WTC11 (cell line): ENCODE measurements around the gene ARIH2. TPM values are rescaled to one million over a fixed set of nuclear protein-coding genes. Genes with fewer than 3 reads are reported as not detected.
A peak's percentile ranks its signal among the peaks of the same experiment; 100 is the strongest.

Experiments
- ATAC-seq: fragments of 200-7000 bp; cut with Tn5 transposase; 2 replicates; pipeline ENCODE4 v1.10.0; 2021; ENCODE audit warnings: mild to moderate bottlenecking, moderate library complexity
- CTCF ChIA-PET: fragments of 300-600 bp; sonication (Branson Sonifier 250); formaldehyde crosslinking; loops from one replicate; lab custom pipeline; 2021; ENCODE audit warnings: antibody characterized with exemption; lab: Charles Lee
- POLR2A ChIA-PET: fragments of 350-600 bp; sonication (Branson Sonifier 250); formaldehyde crosslinking; loops from one replicate; lab custom pipeline; 2021; ENCODE audit warnings: antibody characterized with exemption; lab: Charles Lee
- DNase-seq: peaks from one replicate; pipeline ENCODE4 v3.0.0; 2021; ENCODE audit warnings: low spot score
- H3K27ac Mint-ChIP-seq: 2 replicates; pipeline ENCODE4 v1.8.0; 2021; ENCODE audit warnings: mixed read lengths
- H3K27me3 Mint-ChIP-seq: 2 replicates; pipeline ENCODE4 v1.8.0; 2021; ENCODE audit warnings: low read depth, mild to moderate bottlenecking, moderate library complexity, mixed read lengths
- H3K36me3 Mint-ChIP-seq: 2 replicates; pipeline ENCODE4 v1.8.0; 2021; ENCODE audit warnings: mixed read lengths
- H3K4me1 Mint-ChIP-seq: 2 replicates; pipeline ENCODE4 v1.8.0; 2022; ENCODE audit warnings: mixed read lengths
- H3K4me3 Mint-ChIP-seq: 2 replicates; pipeline ENCODE4 v1.8.0; 2021; ENCODE audit warnings: mild to moderate bottlenecking, moderate library complexity, mixed read lengths
- H3K9me3 Mint-ChIP-seq: 2 replicates; pipeline ENCODE4 v1.8.0; 2021; ENCODE audit warnings: mixed read lengths
- CBFB ChIP-seq: sonication (generic); formaldehyde crosslinking; IDR thresholded peaks from 2 replicates; pipeline ENCODE4 v1.8.1; 2022; ENCODE audit warnings: mild to moderate bottlenecking, low read depth, missing genetic modification reagents
- CREB1 ChIP-seq: sonication (generic); formaldehyde crosslinking; IDR thresholded peaks from 2 replicates; pipeline ENCODE4 v1.8.0; 2023; ENCODE audit warnings: mild to moderate bottlenecking, missing genetic modification reagents
- E2F4 ChIP-seq: sonication (generic); formaldehyde crosslinking; IDR thresholded peaks from 2 replicates; pipeline ENCODE4 v1.8.1; 2022; ENCODE audit warnings: low read depth, mild to moderate bottlenecking, moderate library complexity, missing genetic modification reagents, borderline replicate concordance
- E2F5 ChIP-seq: sonication (generic); formaldehyde crosslinking; IDR thresholded peaks from 2 replicates; pipeline ENCODE4 v1.8.1; 2022; ENCODE audit warnings: mild to moderate bottlenecking, moderate library complexity, missing genetic modification reagents
- EMX1 ChIP-seq: fragments of 250-450 bp; sonication (Bioruptor Pico); IDR thresholded peaks from 2 replicates; pipeline ENCODE4 v1.8.0; 2021; ENCODE audit warnings: mild to moderate bottlenecking
- FOXK1 ChIP-seq: sonication (generic); formaldehyde crosslinking; IDR thresholded peaks from 2 replicates; pipeline ENCODE4 v1.8.0; 2022; ENCODE audit warnings: mild to moderate bottlenecking, moderate library complexity, missing genetic modification reagents
- FOXP4 ChIP-seq: sonication (generic); formaldehyde crosslinking; IDR thresholded peaks from 2 replicates; pipeline ENCODE4 v1.8.0; 2022; ENCODE audit warnings: mild to moderate bottlenecking, missing genetic modification reagents
- GABPB1 ChIP-seq: sonication (generic); formaldehyde crosslinking; IDR thresholded peaks from 2 replicates; pipeline ENCODE4 v1.8.1; 2023; ENCODE audit warnings: mild to moderate bottlenecking, missing genetic modification reagents
- HMGXB4 ChIP-seq: sonication (generic); formaldehyde crosslinking; IDR thresholded peaks from 2 replicates; pipeline ENCODE4 v1.8.1; 2023; ENCODE audit warnings: mild to moderate bottlenecking, moderate library complexity, missing genetic modification reagents
- NFYB ChIP-seq: sonication (generic); formaldehyde crosslinking; conservative IDR thresholded peaks from 2 replicates; pipeline ENCODE4 v1.8.0; 2022; ENCODE audit warnings: low read depth, missing genetic modification reagents
- SP1 ChIP-seq: sonication (generic); formaldehyde crosslinking; conservative IDR thresholded peaks from 2 replicates; pipeline ENCODE4 v1.8.1; 2022; ENCODE audit warnings: missing genetic modification reagents
- TEAD1 ChIP-seq: sonication (generic); formaldehyde crosslinking; IDR thresholded peaks from 2 replicates; pipeline ENCODE4 v1.8.0; 2022; ENCODE audit warnings: mild to moderate bottlenecking, missing genetic modification reagents
- ZNF121 ChIP-seq: sonication (generic); formaldehyde crosslinking; IDR thresholded peaks from 2 replicates; pipeline ENCODE4 v1.8.0; 2023; ENCODE audit warnings: missing genetic modification reagents
- ZNF281 ChIP-seq: sonication (generic); formaldehyde crosslinking; IDR thresholded peaks from 2 replicates; pipeline ENCODE4 v1.8.0; 2023; ENCODE audit warnings: mild to moderate bottlenecking, missing genetic modification reagents
- ZNF512 ChIP-seq: sonication (generic); formaldehyde crosslinking; IDR thresholded peaks from 2 replicates; pipeline ENCODE4 v1.8.1; 2022; ENCODE audit warnings: missing genetic modification reagents, borderline replicate concordance
- total RNA-seq: library from RNA; stranded (reverse); gene quantifications from 3 replicates; pipeline ENCODE4 v1.2.3, GENCODE V29; 2021

ARIH2 gene
- total RNA-seq, 1 experiment from 2014 or later = 134 TPM

GRCh38 chr3:48989796-48990635 is 71.4 kb downstream of the ARIH2 start, which contains the start of gene P4HTM:
Gene P4HTM, plus strand, starts transcription at chr3:48990241. Its CDS starts 16 bp downstream, at chr3:48990257.
- DNase-seq (peak; percentile 84), ATAC-seq (peak; percentile 74)
- no peaks in the 10 kb centered on the region for H3K27me3 Mint-ChIP-seq
- peaks cover 23% of the 10 kb centered on the region for H3K4me1 Mint-ChIP-seq
- no peaks in the 10 kb centered on the region for H3K9me3 Mint-ChIP-seq
- peak within 1 kb of the TSS; percentile 89 for H3K4me3 Mint-ChIP-seq
- TF ChIP-seq CBFB (CRISPR knock-in tag) (0 out of 2 replicates have a peak, but pooled peaks have one; percentile 28), E2F5 (CRISPR knock-in tag) (peak; percentile 34; the same call in 1 of the 2 replicates), NFYB (0 out of 2 replicates have a peak, but pooled peaks have one; percentile 3), CREB1 (peak; percentile 61; the same call in 1 of the 2 replicates), ZNF281 (0 out of 2 replicates have a peak, but pooled peaks have one; percentile 70), ZNF512 (CRISPR knock-in tag) (no peak), ZNF121 (CRISPR knock-in tag) (no peak), FOXK1 (0 out of 2 replicates have a peak, but pooled peaks have one; percentile 50), FOXP4 (CRISPR knock-in tag) (peak; percentile 55; the same call in 1 of the 2 replicates), TEAD1 (CRISPR knock-in tag) (0 out of 2 replicates have a peak, but pooled peaks have one; percentile 8), HMGXB4 (CRISPR knock-in tag) (peak; percentile 79), GABPB1 (no peak), E2F4 (peak; percentile 42; the same call in 1 of the 2 replicates), EMX1 (CRISPR knock-in tag) (no peak), SP1 (CRISPR knock-in tag) (0 out of 2 replicates have a peak, but pooled peaks have one; percentile 11)
- H3K27ac Mint-ChIP-seq = peak within 1 kb of the TSS; percentile 92
- peaks cover under 1% of the 10 kb centered on the region; the same call in 1 of the 2 replicates for H3K36me3 Mint-ChIP-seq
- CTCF ChIA-PET = interaction anchor here (1.0 to 7.6 kb wide), 7 partner anchors 9 to 304 kb away, joined by 3 to 107 read pairs (median 38); partner anchors contain the start of genes DALRD3, NCKIPSD, NDUFAF3 and QRICH1
- POLR2A ChIA-PET = interaction anchor here (0.7 to 4.5 kb wide), 6 partner anchors 17 to 149 kb away, joined by 3 to 61 read pairs (median 8); partner anchors contain the start of genes DALRD3, NDUFAF3, QRICH1 and WDR6
